ENCODE measurements around the gene TBCK.
"Not testable (repeated sequence)": the region's sequence is repeated elsewhere in the genome, so short reads cannot be mapped to it uniquely, and the experiment has no call there.

Gene TBCK

GRCh38 chr4:106162278-106162677 lies 153.7 kb downstream of the TBCK start:
- no peak for FAIRE-seq

GRCh38 chr4:106160560-106160959 lies 155.4 kb downstream of the TBCK start:
- FAIRE-seq, result no peak
- no peak for DNase-seq (ENCODE audit: insufficient read length, low spot score)
- TF ChIP-seq SPI1 (IDR thresholded peaks at IDR 0.05; ENCODE audit: low read depth, low read length), result 0 out of 2 replicates have a peak, but pooled peaks have one; percentile 5
- TF ChIP-seq POLR2AphosphoS5 (IDR thresholded peaks at IDR 0.05; ENCODE audit: low read depth, low read length), result no peak

More at GRCh38 chr4:106162278-106162677, 153.7 kb downstream of the TBCK start:
- no peak for DNase-seq (ENCODE audit: insufficient read length, low spot score)
- TF ChIP-seq POLR2AphosphoS5 (IDR thresholded peaks at IDR 0.05; ENCODE audit: low read depth, low read length) (no peak), TAF1 (IDR thresholded peaks at IDR 0.05; ENCODE audit: low read depth, low read length) (no peak), POLR2A (IDR thresholded peaks at IDR 0.05; ENCODE audit: low read depth, low read length) (no peak), PAX5 (IDR thresholded peaks at IDR 0.05; ENCODE audit: insufficient read depth, low read length, severe bottlenecking) (no peak)

- no peak for DNase-seq (ENCODE audit: insufficient read length, low spot score)
- TF ChIP-seq POLR2AphosphoS5 (IDR thresholded peaks at IDR 0.05; ENCODE audit: low read depth, low read length) (no peak), POLR2A (IDR thresholded peaks at IDR 0.05; ENCODE audit: low read depth, low read length) (no peak), PAX5 (IDR thresholded peaks at IDR 0.05; ENCODE audit: insufficient read depth, low read length, severe bottlenecking) (no peak)
- FAIRE-seq, result no peak
These were observed 166.1 kb downstream of the TBCK start for GRCh38 chr4:106149911-106150310.

GRCh38 chr4:106149026-106149425 lies 167.0 kb downstream of the TBCK start:
- DNase-seq (ENCODE audit: insufficient read length, low spot score) (no peak), FAIRE-seq (no peak)
- no peak for TF ChIP-seq PAX5 (IDR thresholded peaks at IDR 0.05; ENCODE audit: insufficient read depth, low read length, severe bottlenecking)
- TF ChIP-seq POLR2A (IDR thresholded peaks at IDR 0.05; ENCODE audit: low read depth, low read length), result no peak
- no peak for TF ChIP-seq POU2F2 (IDR thresholded peaks at IDR 0.05; ENCODE audit: low read depth, low read length)
- TF ChIP-seq TAF1 (IDR thresholded peaks at IDR 0.05; ENCODE audit: low read depth, low read length), result no peak
- no peak for TF ChIP-seq SPI1 (IDR thresholded peaks at IDR 0.05; ENCODE audit: low read depth, low read length)

GRCh38 chr4:106142616-106143127 lies 173.3 kb downstream of the TBCK start:
- DNase-seq (ENCODE audit: insufficient read length, low spot score), result no peak
- TF ChIP-seq TAF1 (IDR thresholded peaks at IDR 0.05; ENCODE audit: low read depth, low read length) (no peak), PAX5 (IDR thresholded peaks at IDR 0.05; ENCODE audit: insufficient read depth, low read length, severe bottlenecking) (no peak), SPI1 (IDR thresholded peaks at IDR 0.05; ENCODE audit: low read depth, low read length) (no peak), POLR2AphosphoS5 (IDR thresholded peaks at IDR 0.05; ENCODE audit: low read depth, low read length) (no peak), POLR2A (IDR thresholded peaks at IDR 0.05; ENCODE audit: low read depth, low read length) (no peak), POU2F2 (IDR thresholded peaks at IDR 0.05; ENCODE audit: low read depth, low read length) (no peak)
- peak; percentile 45 for FAIRE-seq

- no peak for TF ChIP-seq POLR2AphosphoS5 (IDR thresholded peaks at IDR 0.05; ENCODE audit: low read depth, low read length)
- TF ChIP-seq TAF1 (IDR thresholded peaks at IDR 0.05; ENCODE audit: low read depth, low read length), result no peak
- TF ChIP-seq SPI1 (IDR thresholded peaks at IDR 0.05; ENCODE audit: low read depth, low read length), result no peak
- TF ChIP-seq POU2F2 (IDR thresholded peaks at IDR 0.05; ENCODE audit: low read depth, low read length), result no peak
- no peak for TF ChIP-seq POLR2A (IDR thresholded peaks at IDR 0.05; ENCODE audit: low read depth, low read length)
- no peak for TF ChIP-seq PAX5 (IDR thresholded peaks at IDR 0.05; ENCODE audit: insufficient read depth, low read length, severe bottlenecking)
- FAIRE-seq (no peak), DNase-seq (ENCODE audit: insufficient read length, low spot score) (no peak)
These were observed 175.4 kb downstream of the TBCK start for GRCh38 chr4:106140601-106141000.

GRCh38 chr4:106136777-106137331 lies 179.2 kb downstream of the TBCK start:
- TF ChIP-seq SPI1 (IDR thresholded peaks at IDR 0.05; ENCODE audit: low read depth, low read length) (no peak), POU2F2 (IDR thresholded peaks at IDR 0.05; ENCODE audit: low read depth, low read length) (no peak), POLR2AphosphoS5 (IDR thresholded peaks at IDR 0.05; ENCODE audit: low read depth, low read length) (no peak), TAF1 (IDR thresholded peaks at IDR 0.05; ENCODE audit: low read depth, low read length) (no peak), POLR2A (IDR thresholded peaks at IDR 0.05; ENCODE audit: low read depth, low read length) (no peak), PAX5 (IDR thresholded peaks at IDR 0.05; ENCODE audit: insufficient read depth, low read length, severe bottlenecking) (no peak)
- DNase-seq (ENCODE audit: insufficient read length, low spot score) (no peak), FAIRE-seq (no peak)

GRCh38 chr4:106132045-106132444 lies 184.0 kb downstream of the TBCK start:
- FAIRE-seq (no peak), DNase-seq (ENCODE audit: insufficient read length, low spot score) (no peak)
- TF ChIP-seq POLR2AphosphoS5 (IDR thresholded peaks at IDR 0.05; ENCODE audit: low read depth, low read length) (no peak), PAX5 (IDR thresholded peaks at IDR 0.05; ENCODE audit: insufficient read depth, low read length, severe bottlenecking) (no peak), SPI1 (IDR thresholded peaks at IDR 0.05; ENCODE audit: low read depth, low read length) (no peak), TAF1 (IDR thresholded peaks at IDR 0.05; ENCODE audit: low read depth, low read length) (no peak), POU2F2 (IDR thresholded peaks at IDR 0.05; ENCODE audit: low read depth, low read length) (no peak), POLR2A (IDR thresholded peaks at IDR 0.05; ENCODE audit: low read depth, low read length) (no peak)

GRCh38 chr4:106126062-106126461 lies 189.9 kb downstream of the TBCK start:
- no peak for FAIRE-seq
- TF ChIP-seq POLR2AphosphoS5 (IDR thresholded peaks at IDR 0.05; ENCODE audit: low read depth, low read length), result no peak
- no peak for TF ChIP-seq PAX5 (IDR thresholded peaks at IDR 0.05; ENCODE audit: insufficient read depth, low read length, severe bottlenecking)
- no peak for TF ChIP-seq SPI1 (IDR thresholded peaks at IDR 0.05; ENCODE audit: low read depth, low read length)
- TF ChIP-seq POLR2A (IDR thresholded peaks at IDR 0.05; ENCODE audit: low read depth, low read length), result no peak
- no peak for DNase-seq (ENCODE audit: insufficient read length, low spot score)

- not testable (repeated sequence) for DNase-seq (ENCODE audit: insufficient read length, low spot score); FAIRE-seq
These were observed 196.0 kb downstream of the TBCK start for GRCh38 chr4:106119949-106120555.
